Measurements from ENCODE around the gene ALAS1.

The ALAS1 gene

DNA sequence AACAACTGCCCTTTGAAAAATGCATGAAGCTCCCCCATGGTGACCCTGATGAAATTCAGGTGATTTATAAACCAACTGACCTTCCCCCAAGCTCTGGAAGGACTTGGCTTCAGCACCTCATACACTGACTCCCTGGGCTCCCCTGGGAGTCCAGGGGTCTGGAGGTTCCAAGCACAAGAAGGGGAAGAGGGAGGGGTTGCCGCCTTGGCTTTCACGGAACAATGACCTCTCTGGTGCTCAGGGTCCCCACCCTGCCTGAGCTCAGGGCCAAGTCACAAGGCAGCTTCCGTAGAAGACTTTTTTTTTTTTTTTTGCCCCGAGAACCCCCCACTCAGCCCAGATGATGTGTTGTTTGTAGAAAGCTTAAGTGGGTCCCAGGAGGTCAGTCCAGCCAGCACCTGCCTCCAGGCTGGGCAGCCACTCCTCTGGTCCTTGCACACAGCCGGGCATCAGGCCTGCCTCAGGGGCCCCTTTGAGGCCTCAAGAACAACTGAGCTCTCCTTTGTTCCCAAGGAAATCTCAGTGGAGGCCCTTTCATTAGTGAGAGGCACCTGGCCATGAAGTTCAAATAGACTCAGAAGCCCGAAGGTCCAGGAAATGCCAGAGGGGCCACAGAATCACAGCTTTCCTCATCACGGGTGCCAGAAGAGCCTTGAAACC is 14.0 kb upstream of the ALAS1 start:
- Histone ChIP-seq H3K4me2 (no peak overlapping the region), H3K27ac (no peak overlapping the region), H3K9ac (no peak overlapping the region), H3K36me3 (ENCODE audit: insufficient read depth) (no peaks in the 10 kb centered on the region), H3K27me3 (ENCODE audit: insufficient read depth, low read depth) (no peaks in the 10 kb centered on the region), H3K4me3 (IDR thresholded peaks at IDR 0.05; ENCODE audit: insufficient read depth, low read depth, low read length) (no peak overlapping the region), H2AFZ (ENCODE audit: low read depth) (no peak overlapping the region), H4K20me1 (ENCODE audit: insufficient read depth) (no peaks in the 10 kb centered on the region), H3K79me2 (ENCODE audit: insufficient read depth, low read depth) (no peaks in the 10 kb centered on the region), H3K4me1 (ENCODE audit: low read depth, poor library complexity, severe bottlenecking) (no peaks in the 10 kb centered on the region)
- TF ChIP-seq, protein P1, sequence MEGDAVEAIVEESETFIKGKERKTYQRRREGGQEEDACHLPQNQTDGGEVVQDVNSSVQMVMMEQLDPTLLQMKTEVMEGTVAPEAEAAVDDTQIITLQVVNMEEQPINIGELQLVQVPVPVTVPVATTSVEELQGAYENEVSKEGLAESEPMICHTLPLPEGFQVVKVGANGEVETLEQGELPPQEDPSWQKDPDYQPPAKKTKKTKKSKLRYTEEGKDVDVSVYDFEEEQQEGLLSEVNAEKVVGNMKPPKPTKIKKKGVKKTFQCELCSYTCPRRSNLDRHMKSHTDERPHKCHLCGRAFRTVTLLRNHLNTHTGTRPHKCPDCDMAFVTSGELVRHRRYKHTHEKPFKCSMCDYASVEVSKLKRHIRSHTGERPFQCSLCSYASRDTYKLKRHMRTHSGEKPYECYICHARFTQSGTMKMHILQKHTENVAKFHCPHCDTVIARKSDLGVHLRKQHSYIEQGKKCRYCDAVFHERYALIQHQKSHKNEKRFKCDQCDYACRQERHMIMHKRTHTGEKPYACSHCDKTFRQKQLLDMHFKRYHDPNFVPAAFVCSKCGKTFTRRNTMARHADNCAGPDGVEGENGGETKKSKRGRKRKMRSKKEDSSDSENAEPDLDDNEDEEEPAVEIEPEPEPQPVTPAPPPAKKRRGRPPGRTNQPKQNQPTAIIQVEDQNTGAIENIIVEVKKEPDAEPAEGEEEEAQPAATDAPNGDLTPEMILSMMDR (conservative IDR thresholded peaks at IDR 0.05; ENCODE audit: low read depth, low read length) = no peak

GRCh38 chr3:52184690-52185089 is 13.3 kb upstream of the ALAS1 start:
- no peaks in the 10 kb centered on the region for H4K20me1 ChIP-seq (ENCODE audit: insufficient read depth)
- no peak overlapping the region for H3K4me2 ChIP-seq
- H3K4me1 ChIP-seq (ENCODE audit: low read depth, poor library complexity, severe bottlenecking) = no peaks in the 10 kb centered on the region
- no peaks in the 10 kb centered on the region for H3K79me2 ChIP-seq (ENCODE audit: insufficient read depth, low read depth)
- no peak overlapping the region for H3K4me3 ChIP-seq (IDR thresholded peaks at IDR 0.05; ENCODE audit: insufficient read depth, low read depth, low read length)
- no peak overlapping the region for H2AFZ ChIP-seq (ENCODE audit: low read depth)
- H3K9ac ChIP-seq = no peak overlapping the region
- H3K27ac ChIP-seq = no peak overlapping the region
- no peaks in the 10 kb centered on the region for H3K27me3 ChIP-seq (ENCODE audit: insufficient read depth, low read depth)
- no peaks in the 10 kb centered on the region for H3K36me3 ChIP-seq (ENCODE audit: insufficient read depth)
- TF ChIP-seq, protein P1 (conservative IDR thresholded peaks at IDR 0.05; ENCODE audit: low read depth, low read length) = no peak

DNA sequence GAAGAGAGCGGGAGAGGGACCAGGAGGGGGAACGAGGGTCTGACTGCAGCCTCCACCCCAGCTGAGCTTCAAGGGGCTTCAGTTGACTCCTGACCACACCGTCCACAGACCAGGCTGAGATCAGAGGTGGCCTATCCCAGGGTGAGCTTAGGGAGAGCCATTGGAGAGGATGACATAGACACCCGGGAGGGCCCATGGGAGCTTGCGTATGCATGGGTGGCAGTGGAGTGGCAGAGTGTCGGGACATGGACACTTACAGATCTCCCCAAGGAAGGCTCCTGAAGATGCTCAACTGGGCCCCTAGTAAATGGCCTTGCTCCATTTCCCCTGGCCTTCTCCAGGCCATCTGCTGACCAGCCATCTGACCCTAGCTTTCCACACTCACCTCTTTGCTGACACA is 12.6 kb upstream of the ALAS1 start:
- H3K27ac ChIP-seq = no peak overlapping the region

DNA sequence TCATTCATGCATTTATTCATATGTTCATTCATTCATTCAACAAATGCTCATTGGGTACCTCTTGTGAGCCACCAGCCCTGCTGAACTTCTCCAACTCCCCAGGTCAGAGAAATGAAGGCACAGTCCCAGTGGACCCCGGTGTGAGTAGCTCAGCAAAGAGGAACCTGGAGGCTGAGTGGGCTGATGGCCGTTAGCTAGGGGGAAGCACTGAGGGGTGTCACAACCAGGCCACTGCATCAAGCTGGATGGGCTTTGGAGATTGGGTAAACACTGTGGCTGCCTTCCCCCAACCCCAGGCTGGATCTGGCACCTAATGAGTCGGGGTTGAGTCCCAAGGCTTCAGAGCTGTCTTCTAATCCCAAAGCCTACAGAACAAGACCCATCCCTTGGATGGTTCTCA is 12.1 kb upstream of the ALAS1 start:
- Histone ChIP-seq H3K27me3 (ENCODE audit: insufficient read depth, low read depth) (no peaks in the 10 kb centered on the region), H4K20me1 (ENCODE audit: insufficient read depth) (no peaks in the 10 kb centered on the region), H2AFZ (ENCODE audit: low read depth) (no peak overlapping the region), H3K79me2 (ENCODE audit: insufficient read depth, low read depth) (no peaks in the 10 kb centered on the region), H3K27ac (no peak overlapping the region), H3K4me1 (ENCODE audit: low read depth, poor library complexity, severe bottlenecking) (no peaks in the 10 kb centered on the region), H3K36me3 (ENCODE audit: insufficient read depth) (no peaks in the 10 kb centered on the region), H3K9ac (no peak overlapping the region), H3K4me2 (no peak overlapping the region), H3K4me3 (IDR thresholded peaks at IDR 0.05; ENCODE audit: insufficient read depth, low read depth, low read length) (no peak overlapping the region)
- TF ChIP-seq, protein P1 (conservative IDR thresholded peaks at IDR 0.05; ENCODE audit: low read depth, low read length) = no peak

More for the DNA sequence above, 12.6 kb upstream of the ALAS1 start:
- H4K20me1 ChIP-seq (ENCODE audit: insufficient read depth) = no peaks in the 10 kb centered on the region
- no peak overlapping the region for H3K9ac ChIP-seq
- TF ChIP-seq, protein P1 (conservative IDR thresholded peaks at IDR 0.05; ENCODE audit: low read depth, low read length) = no peak
- no peaks in the 10 kb centered on the region for H3K27me3 ChIP-seq (ENCODE audit: insufficient read depth, low read depth)
- no peak overlapping the region for H3K4me3 ChIP-seq (IDR thresholded peaks at IDR 0.05; ENCODE audit: insufficient read depth, low read depth, low read length)
- no peaks in the 10 kb centered on the region for H3K79me2 ChIP-seq (ENCODE audit: insufficient read depth, low read depth)
- no peak overlapping the region for H2AFZ ChIP-seq (ENCODE audit: low read depth)
- no peaks in the 10 kb centered on the region for H3K36me3 ChIP-seq (ENCODE audit: insufficient read depth)
- H3K4me2 ChIP-seq = no peak overlapping the region
- H3K4me1 ChIP-seq (ENCODE audit: low read depth, poor library complexity, severe bottlenecking) = no peaks in the 10 kb centered on the region

Data from KMS-11 (cell line).